HG03520 (cell line): ENCODE measurements around the gene RXRA.

Experiments used
- ATAC-seq: cut with Tn5 transposase; IDR thresholded peaks from one replicate; pipeline ENCODE4 v1.9.1; 2021; ENCODE audit warnings: mild to moderate bottlenecking, moderate library complexity; ENCODE audit not compliant: unreplicated experiment

The RXRA gene

DNA sequence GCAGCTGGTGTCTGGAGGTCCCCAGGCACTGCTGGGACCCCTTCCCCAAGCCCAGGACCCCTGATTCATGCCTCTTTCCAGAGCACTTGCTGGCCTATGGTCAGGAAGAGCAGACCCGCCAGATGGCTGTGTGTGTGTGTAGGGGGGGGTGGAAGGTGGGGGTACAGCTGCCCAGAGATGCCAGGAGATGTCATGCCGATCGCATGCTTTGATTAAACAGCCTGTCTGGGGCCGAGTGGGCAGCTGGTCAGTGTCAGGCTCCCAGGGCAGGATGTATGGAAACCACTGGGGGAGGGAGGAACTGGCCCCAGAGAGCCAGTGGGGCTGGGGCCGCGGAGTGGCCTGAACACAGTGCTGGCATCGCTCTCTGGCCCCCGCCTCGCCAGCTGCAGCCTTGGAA is 23.7 kb downstream of the RXRA start:
- ATAC-seq: no peak

GRCh38 chr9:134350416-134350994 is 24.2 kb downstream of the RXRA start:
- no peak for ATAC-seq

DNA sequence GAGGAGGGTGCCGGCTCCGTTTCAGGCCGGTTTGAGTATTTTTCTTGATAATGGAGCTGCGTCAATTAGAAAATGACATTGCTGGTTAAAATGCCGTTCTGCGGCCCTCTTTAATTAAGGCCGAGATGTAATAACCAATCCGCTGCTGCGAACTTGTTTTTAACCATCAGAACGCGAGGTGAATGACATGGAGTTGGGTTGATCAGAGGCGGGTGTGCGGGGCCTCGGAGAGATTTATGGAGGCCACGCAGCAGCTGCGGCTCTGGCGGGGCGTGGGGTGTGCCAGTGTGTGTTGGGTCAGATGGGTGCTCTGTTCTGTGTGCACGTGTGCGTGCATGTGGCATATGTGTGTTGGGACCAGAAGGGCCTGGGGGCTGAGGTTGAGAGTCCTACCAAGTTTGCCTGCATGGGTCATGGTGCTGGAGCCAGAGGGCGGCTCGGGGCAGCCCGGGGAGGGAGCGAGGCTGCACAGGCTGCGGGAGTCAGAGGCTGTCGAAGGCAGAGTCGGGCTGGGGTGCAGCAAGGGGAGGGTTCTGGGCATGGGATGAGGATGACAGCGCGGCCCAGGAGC is 25.4 kb downstream of the RXRA start:
- ATAC-seq: no peak

DNA sequence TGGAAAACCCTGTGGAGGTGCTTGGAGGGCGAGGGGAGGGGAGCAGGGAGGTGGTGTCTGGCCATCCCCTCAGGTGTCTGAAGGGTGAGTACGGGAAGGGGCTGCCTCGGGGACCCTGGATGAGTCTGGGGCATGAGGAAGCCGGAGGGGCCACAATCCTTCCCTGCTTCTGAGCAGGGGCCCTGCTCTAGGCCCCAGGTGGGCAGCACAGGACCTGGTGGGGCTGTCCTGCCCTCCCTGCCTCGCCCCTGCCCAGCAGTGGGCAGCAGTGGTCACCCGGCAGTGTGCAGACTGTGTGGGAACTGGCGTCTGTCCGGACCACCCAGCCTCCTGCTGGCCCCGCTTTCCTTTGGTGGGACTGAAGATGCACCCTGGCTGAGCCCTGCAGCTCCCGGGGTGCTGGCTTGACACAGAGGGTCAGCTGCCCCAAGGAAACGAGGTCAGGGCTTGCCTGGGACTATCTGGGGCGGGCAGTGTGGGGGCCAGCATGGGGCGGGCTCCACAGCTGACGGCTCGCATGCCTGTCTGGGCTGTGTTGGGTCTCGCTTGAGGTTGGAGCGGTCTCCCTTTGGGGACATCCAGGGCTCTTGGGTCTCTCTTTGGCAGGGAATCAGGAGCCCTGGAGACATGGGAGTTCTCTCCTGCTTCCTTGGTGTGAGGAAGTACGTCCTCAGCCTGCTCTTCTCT is 26.1 kb downstream of the RXRA start:
- no peak for ATAC-seq

DNA sequence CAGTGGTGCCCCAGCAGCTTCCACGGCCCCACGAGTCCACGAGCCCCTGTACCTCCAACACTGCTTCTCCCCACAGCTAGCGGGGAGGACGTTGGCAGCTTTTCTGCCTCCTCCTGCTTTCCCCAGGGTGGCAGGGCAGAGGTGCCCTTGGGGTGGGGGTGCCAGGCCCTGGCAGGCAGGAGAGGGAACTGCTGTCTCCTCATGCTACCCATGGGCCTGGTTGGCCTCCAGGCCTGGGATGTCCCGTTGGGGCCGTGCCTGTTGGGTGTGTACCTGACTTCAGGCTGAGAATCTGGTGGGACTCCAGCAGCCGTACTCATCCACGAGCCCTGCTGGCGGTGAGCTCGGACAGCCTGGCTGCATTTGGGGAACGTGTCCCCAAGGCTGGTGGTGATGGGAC is 27.3 kb downstream of the RXRA start:
- no peak for ATAC-seq

GRCh38 chr9:134355158-134355557 is 28.9 kb downstream of the RXRA start:
- ATAC-seq: no peak

GRCh38 chr9:134355561-134356279 is 29.5 kb downstream of the RXRA start:
- no peak for ATAC-seq

DNA sequence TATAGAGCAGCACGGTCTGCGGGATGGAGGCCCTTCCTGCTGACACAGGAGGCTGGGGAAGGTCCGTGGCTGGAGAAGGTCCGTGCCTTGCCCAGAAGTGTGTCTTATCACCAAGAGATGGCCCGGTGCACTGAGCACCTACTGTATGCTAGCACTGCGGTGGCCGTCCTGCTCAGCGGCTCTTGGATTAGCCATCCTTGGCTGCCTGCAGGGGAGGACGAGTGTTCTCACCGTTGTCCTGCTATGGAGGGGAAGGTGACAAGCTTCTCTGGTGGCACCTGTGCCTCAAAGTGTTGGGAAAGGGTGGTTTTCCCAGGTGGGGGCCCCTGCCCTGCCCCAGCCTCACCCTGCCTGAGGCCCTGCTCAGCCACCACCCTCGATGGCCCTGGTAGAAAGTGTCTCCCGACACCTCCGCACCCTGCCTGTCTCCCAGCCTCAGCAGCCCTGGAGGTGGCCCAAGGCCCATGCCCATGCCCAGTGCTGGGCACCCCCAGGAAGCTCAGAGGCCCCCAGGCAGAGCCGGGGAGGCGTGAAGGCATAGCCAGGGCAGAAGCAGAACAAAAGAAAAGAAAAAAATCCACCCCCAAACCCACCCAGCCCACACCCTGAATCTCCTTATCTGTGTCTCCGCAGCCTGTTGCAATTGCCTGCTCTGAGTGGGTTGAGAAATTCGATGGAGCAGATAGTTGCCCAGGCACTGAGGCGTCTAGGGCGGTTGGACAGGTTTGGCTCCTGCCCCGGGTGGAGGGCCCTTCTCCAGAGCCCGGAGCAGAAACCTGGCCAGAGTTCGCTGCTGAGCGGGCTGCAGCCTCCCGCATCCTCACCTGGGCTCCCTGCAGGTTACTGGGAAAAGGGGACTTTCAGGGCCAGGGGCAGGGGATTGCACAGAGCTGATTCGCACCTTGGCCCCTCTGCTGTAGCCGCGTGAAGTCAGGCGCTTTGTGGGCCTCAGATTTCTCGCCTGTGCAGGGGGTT is 30.5 kb downstream of the RXRA start:
- ATAC-seq: no peak

- ATAC-seq: no peak
These were observed 31.4 kb downstream of the RXRA start for GRCh38 chr9:134357631-134358025.

- ATAC-seq: no peak
These were observed 31.9 kb downstream of the RXRA start for GRCh38 chr9:134358026-134358661.

DNA sequence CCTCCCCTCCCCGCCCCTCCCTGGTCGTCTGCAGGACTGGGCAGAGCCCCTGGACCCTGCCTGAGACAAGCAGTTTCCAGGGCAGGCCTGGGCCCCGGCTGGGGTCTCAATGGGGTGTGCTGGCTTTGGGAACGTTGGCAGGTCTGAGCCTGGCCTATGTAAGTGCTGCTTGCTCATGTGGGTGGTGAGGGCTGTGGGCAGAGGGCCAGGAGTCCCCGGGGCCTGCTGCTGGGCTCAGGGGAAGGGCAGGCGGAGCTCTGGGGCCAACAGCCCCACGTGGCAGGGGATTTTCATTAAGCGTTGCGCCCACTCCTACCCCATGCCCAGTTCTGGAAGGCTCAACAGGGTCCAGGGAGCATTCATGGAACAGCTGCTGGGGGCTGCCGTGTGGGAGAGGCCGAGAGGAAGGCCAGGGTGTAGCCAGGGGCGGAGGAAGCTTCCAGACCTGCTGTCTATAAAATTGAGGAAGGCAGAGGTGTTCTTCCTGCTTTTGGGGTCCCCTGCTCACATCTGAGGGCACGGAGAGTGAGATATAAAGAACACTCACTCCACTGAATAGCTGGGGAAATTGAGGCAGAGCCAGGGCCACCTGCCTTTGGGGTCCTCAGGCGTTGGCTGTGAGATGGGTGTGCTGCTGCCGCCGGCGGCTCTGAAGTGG is 32.5 kb downstream of the RXRA start:
- ATAC-seq: no peak

DNA sequence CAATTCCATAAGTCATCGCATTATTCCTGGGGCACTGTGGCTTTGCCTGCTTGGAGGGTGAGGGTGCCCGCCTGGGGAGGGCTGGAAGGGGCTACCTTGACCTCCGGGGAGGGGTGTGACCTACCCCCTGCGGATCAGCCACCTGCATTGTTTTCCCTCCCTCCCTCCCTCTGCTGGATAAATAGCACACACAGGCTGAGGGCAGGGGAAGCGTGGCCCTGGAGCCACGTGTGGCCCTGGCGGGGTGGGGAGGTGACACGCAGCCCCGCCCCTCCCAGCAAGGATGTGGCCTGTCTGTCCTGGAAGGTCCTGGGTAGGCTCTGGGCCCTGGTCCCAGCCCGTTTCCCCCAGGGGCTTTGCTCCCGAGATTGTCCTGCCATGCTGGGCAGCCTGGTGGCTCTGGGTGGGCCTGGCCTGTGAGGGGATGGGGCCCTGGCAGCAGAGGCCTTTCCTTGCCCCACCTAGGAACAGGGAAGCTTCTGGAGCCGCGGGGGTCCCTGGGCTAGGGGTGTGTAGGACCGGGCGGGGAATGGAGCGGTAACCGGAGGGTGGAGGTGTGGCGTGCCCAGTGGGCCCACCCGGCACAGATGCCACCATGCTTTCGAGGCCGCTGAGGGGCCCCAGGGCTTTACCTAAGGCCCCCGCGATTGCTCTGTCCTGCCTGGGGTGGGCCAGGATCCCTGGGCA is 33.4 kb downstream of the RXRA start:
- no peak for ATAC-seq

GRCh38 chr9:134360180-134360759 is 34.0 kb downstream of the RXRA start:
- ATAC-seq: no peak

- ATAC-seq: no peak
These were observed 34.6 kb downstream of the RXRA start for GRCh38 chr9:134360897-134361296.

DNA sequence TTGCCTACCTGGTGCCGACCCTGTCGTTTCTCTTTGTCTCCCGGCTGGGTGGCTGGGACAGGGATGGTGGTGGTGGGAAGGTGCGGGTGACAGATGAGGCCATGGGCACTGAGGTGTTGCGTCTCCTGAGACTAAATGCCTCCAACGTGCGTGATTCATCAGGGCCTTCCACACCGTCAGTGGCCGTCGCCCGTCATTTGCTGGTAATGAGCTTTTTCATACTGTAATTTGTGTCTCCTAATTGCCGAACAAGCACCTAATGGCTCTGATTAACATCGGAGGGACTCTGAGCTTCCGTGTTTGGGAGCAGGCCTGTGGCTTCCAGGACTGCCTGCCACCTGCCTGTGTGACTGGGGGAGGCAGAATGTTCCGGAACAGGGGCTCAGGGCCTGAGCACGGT is 35.2 kb downstream of the RXRA start:
- ATAC-seq: no peak

- no peak for ATAC-seq
These were observed 35.7 kb downstream of the RXRA start for GRCh38 chr9:134361843-134362414.

GRCh38 chr9:134363450-134363849 is 37.2 kb downstream of the RXRA start:
- no peak for ATAC-seq

- no peak for ATAC-seq
These were observed 38.3 kb downstream of the RXRA start for GRCh38 chr9:134364391-134365114.
